GM23338 (cell line): ENCODE measurements around the gene PRKAR1A. TPM values are rescaled to one million over a fixed set of nuclear protein-coding genes. Genes with fewer than 3 reads are reported as not detected.

Experiments used
- ATAC-seq: fragments of 200-7000 bp; cut with Tn5 transposase; 3 replicates; pipeline ENCODE4 v1.9.1; 2020
- DNase-seq: peaks from one replicate; pipeline ENCODE4 v3.0.0-alpha.2; 2015; ENCODE audit warnings: low spot score
- H2AFZ ChIP-seq: fragments of 200-600 bp; sonication (generic); 2 replicates; pipeline ENCODE4 v1.8.0; 2016; ENCODE audit warnings: antibody characterized with exemption, mild to moderate bottlenecking, moderate library complexity
- H3F3A ChIP-seq: fragments of 200-600 bp; sonication (generic); replicated peaks from 2 replicates; pipeline ENCODE4 v1.8.0; 2017; ENCODE audit warnings: antibody characterized with exemption, mixed run types, low read depth
- H3K27ac ChIP-seq: fragments of 200-600 bp; sonication (generic); 2 replicates; pipeline ENCODE4 v1.6.1; 2016; ENCODE audit warnings: low read depth
- H3K27me3 ChIP-seq: fragments of 200-600 bp; sonication (generic); 2 replicates; pipeline ENCODE4 v1.8.0; 2016; ENCODE audit warnings: mild to moderate bottlenecking, mixed run types, moderate library complexity; ENCODE audit not compliant: insufficient read depth
- H3K36me3 ChIP-seq: fragments of 200-600 bp; sonication (generic); 2 replicates; pipeline ENCODE4 v1.8.0; 2016; ENCODE audit warnings: mild to moderate bottlenecking; ENCODE audit not compliant: insufficient read depth
- H3K4me1 ChIP-seq: fragments of 200-600 bp; sonication (generic); 2 replicates; pipeline ENCODE4 v1.8.0; 2016; ENCODE audit warnings: mild to moderate bottlenecking, moderate library complexity; ENCODE audit not compliant: insufficient read depth
- H3K4me2 ChIP-seq: fragments of 200-600 bp; sonication (generic); 2 replicates; pipeline ENCODE4 v1.7.1; 2017; ENCODE audit warnings: mixed run types
- H3K4me3 ChIP-seq: fragments of 200-600 bp; sonication (generic); 2 replicates; pipeline ENCODE4 v1.6.1; 2016; ENCODE audit warnings: mixed run types
- H3K79me2 ChIP-seq: fragments of 200-600 bp; sonication (generic); replicated peaks from 2 replicates; pipeline ENCODE4 v1.8.0; 2017; ENCODE audit warnings: mild to moderate bottlenecking; ENCODE audit not compliant: insufficient read depth
- H3K9me2 ChIP-seq: fragments of 200-600 bp; sonication (generic); 2 replicates; pipeline ENCODE4 v1.8.0; 2017; ENCODE audit not compliant: insufficient read depth
- H4K20me1 ChIP-seq: fragments of 200-600 bp; sonication (generic); replicated peaks from 2 replicates; pipeline ENCODE4 v1.8.0; 2017; ENCODE audit warnings: mild to moderate bottlenecking; ENCODE audit not compliant: insufficient read depth
- H3K27ac Mint-ChIP-seq: 2 replicates; pipeline ENCODE4 v1.8.0; 2020; ENCODE audit warnings: inconsistent platforms, mild to moderate bottlenecking, moderate library complexity, mixed read lengths
- H3K27me3 Mint-ChIP-seq: 3 replicates; pipeline ENCODE4 v1.8.0; 2022; ENCODE audit warnings: low read depth, mild to moderate bottlenecking, moderate library complexity, mixed read lengths, inconsistent platforms; ENCODE audit not compliant: insufficient read depth, poor library complexity
- H3K36me3 Mint-ChIP-seq: 3 replicates; pipeline ENCODE4 v1.8.0; 2021; ENCODE audit warnings: low read depth, mild to moderate bottlenecking, inconsistent platforms, moderate library complexity, mixed read lengths
- H3K4me1 Mint-ChIP-seq: 3 replicates; pipeline ENCODE4 v1.8.0; 2020; ENCODE audit warnings: mild to moderate bottlenecking, inconsistent platforms, mixed read lengths
- H3K4me3 Mint-ChIP-seq: 3 replicates; pipeline ENCODE4 v1.8.0; 2021; ENCODE audit warnings: moderate library complexity, mild to moderate bottlenecking, inconsistent platforms, mixed read lengths
- H3K9me3 Mint-ChIP-seq: 3 replicates; pipeline ENCODE4 v1.8.0; 2020; ENCODE audit warnings: moderate library complexity, mild to moderate bottlenecking, inconsistent platforms, mixed read lengths
- CREB1 ChIP-seq: fragments of 250-450 bp; sonication (Bioruptor Pico); IDR thresholded peaks from 2 replicates; pipeline ENCODE4 v1.5.0; 2020; ENCODE audit warnings: low read depth, mild to moderate bottlenecking, moderate library complexity
- EZH2 ChIP-seq: fragments of 200-600 bp; sonication (generic); IDR thresholded peaks from one replicate; pipeline ENCODE4 v1.8.0; 2017; ENCODE audit warnings: antibody characterized with exemption, mild to moderate bottlenecking, low read depth; ENCODE audit not compliant: unreplicated experiment
- EZH2phosphoT487 ChIP-seq: fragments of 200-600 bp; sonication (generic); IDR thresholded peaks from one replicate; pipeline ENCODE4 v1.8.1; 2018; ENCODE audit warnings: antibody characterized with exemption; ENCODE audit not compliant: unreplicated experiment
- POLR2AphosphoS5 ChIP-seq: IDR thresholded peaks from 2 replicates; pipeline ENCODE4 v1.6.1; 2016; ENCODE audit warnings: antibody characterized with exemption, low read depth
- STAT1 ChIP-seq: IDR thresholded peaks from one replicate; pipeline ENCODE4 v1.6.1; 2016; ENCODE audit warnings: antibody characterized with exemption; ENCODE audit not compliant: unreplicated experiment
- ZNF114 ChIP-seq: fragments of 250-450 bp; sonication (Bioruptor Pico); IDR thresholded peaks from 2 replicates; pipeline ENCODE4 v1.5.0; 2020; ENCODE audit warnings: mild to moderate bottlenecking, moderate library complexity
- polyA plus RNA-seq: library from polyadenylated mRNA; unstranded; fragments of >200 nt; fragmentation: Nextera tagmentation; extraction: Ambion mirVana; gene quantifications from 2 replicates; pipeline ENCODE4 v1.2.1, GENCODE V29; 2016
- total RNA-seq: library from RNA; depleted of rRNA; stranded (reverse); fragments of >200 nt; shearing (Covaris generic); gene quantifications from 2 replicates; pipeline ENCODE4 v1.2.3, GENCODE V29; 2014
- TF ChIP-seq, protein P1 (sequence below): fragments of 250-450 bp; sonication (Bioruptor Pico); IDR thresholded peaks from 2 replicates; pipeline ENCODE4 v1.5.0; 2020; ENCODE audit warnings: mild to moderate bottlenecking, moderate library complexity
- TF ChIP-seq, protein P2 (sequence below), 2 experiments: fragments of 200-600 bp in 1 of 2; sonication (generic) in 1 of 2; conservative IDR thresholded peaks; 2 replicates each; pipeline versions ENCODE4 v1.5.1 to v1.6.1; 2016 to 2017; ENCODE audit warnings: antibody characterized with exemption in 2 of 2, low read depth in 2 of 2, mild to moderate bottlenecking in 2 of 2, moderate library complexity in 1 of 2
- TF ChIP-seq, protein P3 (sequence below): IDR thresholded peaks from one replicate; pipeline ENCODE4 v1.6.1; 2018; ENCODE audit warnings: antibody characterized with exemption; ENCODE audit not compliant: unreplicated experiment

Gene PRKAR1A
- total and polyA plus RNA-seq, 2 experiments from 2014 or later: 90.1 to 100 TPM

DNA sequence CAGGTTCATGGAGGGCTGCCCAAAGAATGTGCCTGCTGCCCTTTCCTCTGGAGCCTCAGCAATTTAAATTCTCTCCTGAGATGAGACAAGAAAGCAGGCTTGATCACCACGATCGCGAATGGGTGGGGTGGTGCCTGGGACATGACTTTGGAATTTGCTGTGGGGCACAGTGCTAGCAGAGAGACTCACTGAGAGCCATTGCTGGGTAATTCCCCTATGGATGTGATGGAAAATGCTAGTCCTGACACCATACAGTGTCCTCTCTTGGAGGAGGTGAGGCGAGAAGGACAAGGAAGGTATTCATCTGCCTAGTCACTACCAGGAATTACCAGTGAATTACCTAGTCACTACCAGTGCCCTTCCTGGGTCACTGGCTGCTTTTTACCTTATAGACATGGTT, 73.4 kb downstream of the PRKAR1A start:
- Mint-ChIP-seq H3K4me1 (no peaks in the 10 kb centered on the region), H3K36me3 (peaks cover 4% of the 10 kb centered on the region; the same call in 2 of the 3 replicates), H3K4me3 (no peak overlapping the region), H3K27me3 (peaks cover 5% of the 10 kb centered on the region), H3K27ac (no peak overlapping the region), H3K9me3 (peaks cover 5% of the 10 kb centered on the region; the same call in 2 of the 3 replicates)
- TF ChIP-seq ZNF114 (CRISPR knock-in tag): no peak
- TF ChIP-seq CREB1: no peak
- TF ChIP-seq POLR2AphosphoS5: no peak
- H3K4me2 ChIP-seq: no peak overlapping the region
- DNase-seq (no peak), ATAC-seq (no peak)
- no peak overlapping the region for H3K4me3 ChIP-seq
- H3K9me2 ChIP-seq: no peaks in the 10 kb centered on the region; the same call in 1 of the 2 replicates
- no peaks in the 10 kb centered on the region for H3K79me2 ChIP-seq
- H3K4me1 ChIP-seq: no peaks in the 10 kb centered on the region
- no peaks in the 10 kb centered on the region; the same call in 1 of the 2 replicates for H3K36me3 ChIP-seq
- H3K27me3 ChIP-seq: no peaks in the 10 kb centered on the region
- H4K20me1 ChIP-seq: no peaks in the 10 kb centered on the region
- H3F3A ChIP-seq: no peaks in the 10 kb centered on the region
- H3K27ac ChIP-seq: no peak overlapping the region
- no peak overlapping the region for H2AFZ ChIP-seq

DNA sequence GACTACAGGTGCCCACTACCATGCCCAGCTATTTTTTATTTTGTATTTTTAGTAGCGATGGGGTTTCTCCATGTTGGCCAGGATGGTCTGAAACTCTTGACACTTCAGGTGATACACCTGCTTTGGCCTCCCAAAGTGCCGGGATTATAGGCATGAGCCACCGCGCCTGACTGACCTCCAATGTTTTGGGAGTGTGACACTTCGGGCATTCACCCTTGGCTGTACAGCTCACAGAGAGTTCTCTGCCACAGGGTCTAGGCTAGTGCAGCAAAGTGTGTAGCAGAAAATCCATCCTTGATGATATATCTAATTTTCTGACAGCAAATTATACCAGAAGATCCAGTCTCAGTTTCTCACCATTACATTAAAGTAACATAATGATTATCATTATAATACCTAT, 74.8 kb downstream of the PRKAR1A start:
- H3K36me3 Mint-ChIP-seq: peaks cover 4% of the 10 kb centered on the region; the same call in 2 of the 3 replicates
- DNase-seq (no peak), ATAC-seq (no peak)
- H3K4me1 ChIP-seq: no peaks in the 10 kb centered on the region; the same call in 1 of the 2 replicates
- no peaks in the 10 kb centered on the region for H3K27me3 ChIP-seq
- TF ChIP-seq EZH2phosphoT487: no peak
- TF ChIP-seq EZH2: no peak
- TF ChIP-seq STAT1: no peak
- TF ChIP-seq, protein P1, sequence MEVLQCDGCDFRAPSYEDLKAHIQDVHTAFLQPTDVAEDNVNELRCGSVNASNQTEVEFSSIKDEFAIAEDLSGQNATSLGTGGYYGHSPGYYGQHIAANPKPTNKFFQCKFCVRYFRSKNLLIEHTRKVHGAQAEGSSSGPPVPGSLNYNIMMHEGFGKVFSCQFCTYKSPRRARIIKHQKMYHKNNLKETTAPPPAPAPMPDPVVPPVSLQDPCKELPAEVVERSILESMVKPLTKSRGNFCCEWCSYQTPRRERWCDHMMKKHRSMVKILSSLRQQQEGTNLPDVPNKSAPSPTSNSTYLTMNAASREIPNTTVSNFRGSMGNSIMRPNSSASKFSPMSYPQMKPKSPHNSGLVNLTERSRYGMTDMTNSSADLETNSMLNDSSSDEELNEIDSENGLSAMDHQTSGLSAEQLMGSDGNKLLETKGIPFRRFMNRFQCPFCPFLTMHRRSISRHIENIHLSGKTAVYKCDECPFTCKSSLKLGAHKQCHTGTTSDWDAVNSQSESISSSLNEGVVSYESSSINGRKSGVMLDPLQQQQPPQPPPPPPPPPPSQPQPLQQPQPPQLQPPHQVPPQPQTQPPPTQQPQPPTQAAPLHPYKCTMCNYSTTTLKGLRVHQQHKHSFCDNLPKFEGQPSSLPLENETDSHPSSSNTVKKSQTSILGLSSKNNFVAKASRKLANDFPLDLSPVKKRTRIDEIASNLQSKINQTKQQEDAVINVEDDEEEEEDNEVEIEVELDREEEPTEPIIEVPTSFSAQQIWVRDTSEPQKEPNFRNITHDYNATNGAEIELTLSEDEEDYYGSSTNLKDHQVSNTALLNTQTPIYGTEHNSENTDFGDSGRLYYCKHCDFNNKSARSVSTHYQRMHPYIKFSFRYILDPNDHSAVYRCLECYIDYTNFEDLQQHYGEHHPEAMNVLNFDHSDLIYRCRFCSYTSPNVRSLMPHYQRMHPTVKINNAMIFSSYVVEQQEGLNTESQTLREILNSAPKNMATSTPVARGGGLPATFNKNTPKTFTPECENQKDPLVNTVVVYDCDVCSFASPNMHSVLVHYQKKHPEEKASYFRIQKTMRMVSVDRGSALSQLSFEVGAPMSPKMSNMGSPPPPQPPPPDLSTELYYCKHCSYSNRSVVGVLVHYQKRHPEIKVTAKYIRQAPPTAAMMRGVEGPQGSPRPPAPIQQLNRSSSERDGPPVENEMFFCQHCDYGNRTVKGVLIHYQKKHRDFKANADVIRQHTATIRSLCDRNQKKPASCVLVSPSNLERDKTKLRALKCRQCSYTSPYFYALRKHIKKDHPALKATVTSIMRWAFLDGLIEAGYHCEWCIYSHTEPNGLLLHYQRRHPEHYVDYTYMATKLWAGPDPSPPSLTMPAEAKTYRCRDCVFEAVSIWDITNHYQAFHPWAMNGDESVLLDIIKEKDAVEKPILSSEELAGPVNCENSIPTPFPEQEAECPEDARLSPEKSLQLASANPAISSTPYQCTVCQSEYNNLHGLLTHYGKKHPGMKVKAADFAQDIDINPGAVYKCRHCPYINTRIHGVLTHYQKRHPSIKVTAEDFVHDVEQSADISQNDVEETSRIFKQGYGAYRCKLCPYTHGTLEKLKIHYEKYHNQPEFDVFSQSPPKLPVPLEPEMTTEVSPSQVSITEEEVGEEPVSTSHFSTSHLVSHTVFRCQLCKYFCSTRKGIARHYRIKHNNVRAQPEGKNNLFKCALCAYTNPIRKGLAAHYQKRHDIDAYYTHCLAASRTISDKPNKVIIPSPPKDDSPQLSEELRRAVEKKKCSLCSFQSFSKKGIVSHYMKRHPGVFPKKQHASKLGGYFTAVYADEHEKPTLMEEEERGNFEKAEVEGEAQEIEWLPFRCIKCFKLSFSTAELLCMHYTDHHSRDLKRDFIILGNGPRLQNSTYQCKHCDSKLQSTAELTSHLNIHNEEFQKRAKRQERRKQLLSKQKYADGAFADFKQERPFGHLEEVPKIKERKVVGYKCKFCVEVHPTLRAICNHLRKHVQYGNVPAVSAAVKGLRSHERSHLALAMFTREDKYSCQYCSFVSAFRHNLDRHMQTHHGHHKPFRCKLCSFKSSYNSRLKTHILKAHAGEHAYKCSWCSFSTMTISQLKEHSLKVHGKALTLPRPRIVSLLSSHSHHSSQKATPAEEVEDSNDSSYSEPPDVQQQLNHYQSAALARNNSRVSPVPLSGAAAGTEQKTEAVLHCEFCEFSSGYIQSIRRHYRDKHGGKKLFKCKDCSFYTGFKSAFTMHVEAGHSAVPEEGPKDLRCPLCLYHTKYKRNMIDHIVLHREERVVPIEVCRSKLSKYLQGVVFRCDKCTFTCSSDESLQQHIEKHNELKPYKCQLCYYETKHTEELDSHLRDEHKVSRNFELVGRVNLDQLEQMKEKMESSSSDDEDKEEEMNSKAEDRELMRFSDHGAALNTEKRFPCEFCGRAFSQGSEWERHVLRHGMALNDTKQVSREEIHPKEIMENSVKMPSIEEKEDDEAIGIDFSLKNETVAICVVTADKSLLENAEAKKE (CRISPR knock-in tag): no peak
- TF ChIP-seq, protein P2, sequence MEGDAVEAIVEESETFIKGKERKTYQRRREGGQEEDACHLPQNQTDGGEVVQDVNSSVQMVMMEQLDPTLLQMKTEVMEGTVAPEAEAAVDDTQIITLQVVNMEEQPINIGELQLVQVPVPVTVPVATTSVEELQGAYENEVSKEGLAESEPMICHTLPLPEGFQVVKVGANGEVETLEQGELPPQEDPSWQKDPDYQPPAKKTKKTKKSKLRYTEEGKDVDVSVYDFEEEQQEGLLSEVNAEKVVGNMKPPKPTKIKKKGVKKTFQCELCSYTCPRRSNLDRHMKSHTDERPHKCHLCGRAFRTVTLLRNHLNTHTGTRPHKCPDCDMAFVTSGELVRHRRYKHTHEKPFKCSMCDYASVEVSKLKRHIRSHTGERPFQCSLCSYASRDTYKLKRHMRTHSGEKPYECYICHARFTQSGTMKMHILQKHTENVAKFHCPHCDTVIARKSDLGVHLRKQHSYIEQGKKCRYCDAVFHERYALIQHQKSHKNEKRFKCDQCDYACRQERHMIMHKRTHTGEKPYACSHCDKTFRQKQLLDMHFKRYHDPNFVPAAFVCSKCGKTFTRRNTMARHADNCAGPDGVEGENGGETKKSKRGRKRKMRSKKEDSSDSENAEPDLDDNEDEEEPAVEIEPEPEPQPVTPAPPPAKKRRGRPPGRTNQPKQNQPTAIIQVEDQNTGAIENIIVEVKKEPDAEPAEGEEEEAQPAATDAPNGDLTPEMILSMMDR (conservative IDR thresholded peaks at IDR 0.05; ENCODE audit: low read depth in 2 of 2): no peak
- TF ChIP-seq, protein P3, sequence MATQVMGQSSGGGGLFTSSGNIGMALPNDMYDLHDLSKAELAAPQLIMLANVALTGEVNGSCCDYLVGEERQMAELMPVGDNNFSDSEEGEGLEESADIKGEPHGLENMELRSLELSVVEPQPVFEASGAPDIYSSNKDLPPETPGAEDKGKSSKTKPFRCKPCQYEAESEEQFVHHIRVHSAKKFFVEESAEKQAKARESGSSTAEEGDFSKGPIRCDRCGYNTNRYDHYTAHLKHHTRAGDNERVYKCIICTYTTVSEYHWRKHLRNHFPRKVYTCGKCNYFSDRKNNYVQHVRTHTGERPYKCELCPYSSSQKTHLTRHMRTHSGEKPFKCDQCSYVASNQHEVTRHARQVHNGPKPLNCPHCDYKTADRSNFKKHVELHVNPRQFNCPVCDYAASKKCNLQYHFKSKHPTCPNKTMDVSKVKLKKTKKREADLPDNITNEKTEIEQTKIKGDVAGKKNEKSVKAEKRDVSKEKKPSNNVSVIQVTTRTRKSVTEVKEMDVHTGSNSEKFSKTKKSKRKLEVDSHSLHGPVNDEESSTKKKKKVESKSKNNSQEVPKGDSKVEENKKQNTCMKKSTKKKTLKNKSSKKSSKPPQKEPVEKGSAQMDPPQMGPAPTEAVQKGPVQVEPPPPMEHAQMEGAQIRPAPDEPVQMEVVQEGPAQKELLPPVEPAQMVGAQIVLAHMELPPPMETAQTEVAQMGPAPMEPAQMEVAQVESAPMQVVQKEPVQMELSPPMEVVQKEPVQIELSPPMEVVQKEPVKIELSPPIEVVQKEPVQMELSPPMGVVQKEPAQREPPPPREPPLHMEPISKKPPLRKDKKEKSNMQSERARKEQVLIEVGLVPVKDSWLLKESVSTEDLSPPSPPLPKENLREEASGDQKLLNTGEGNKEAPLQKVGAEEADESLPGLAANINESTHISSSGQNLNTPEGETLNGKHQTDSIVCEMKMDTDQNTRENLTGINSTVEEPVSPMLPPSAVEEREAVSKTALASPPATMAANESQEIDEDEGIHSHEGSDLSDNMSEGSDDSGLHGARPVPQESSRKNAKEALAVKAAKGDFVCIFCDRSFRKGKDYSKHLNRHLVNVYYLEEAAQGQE: no peak
- no peaks in the 10 kb centered on the region for H3K79me2 ChIP-seq
- H3K4me1 Mint-ChIP-seq: no peaks in the 10 kb centered on the region
- H3K27ac Mint-ChIP-seq: no peak overlapping the region
- no peaks in the 10 kb centered on the region for H4K20me1 ChIP-seq
- no peaks in the 10 kb centered on the region; the same call in 1 of the 2 replicates for H3K36me3 ChIP-seq
- H3K9me2 ChIP-seq: no peaks in the 10 kb centered on the region; the same call in 1 of the 2 replicates
- no peak overlapping the region for H3K27ac ChIP-seq
- no peak overlapping the region for H2AFZ ChIP-seq
- peaks cover 9% of the 10 kb centered on the region for H3K27me3 Mint-ChIP-seq
- no peak overlapping the region for H3K4me3 ChIP-seq
- H3K4me2 ChIP-seq: no peak overlapping the region
- H3K4me3 Mint-ChIP-seq: no peak overlapping the region
- H3K9me3 Mint-ChIP-seq: peaks cover 5% of the 10 kb centered on the region; the same call in 2 of the 3 replicates
- H3F3A ChIP-seq: no peaks in the 10 kb centered on the region
